ENCODE measurements around the gene GRID2. TPM values are rescaled to one million over a fixed set of nuclear protein-coding genes. Genes with fewer than 3 reads are reported as not detected.

The GRID2 gene
- total RNA-seq: not detected in 2 replicates

GRCh38 chr4:92303621-92304027, at the start of gene GRID2:
Gene GRID2, plus strand, starts transcription at chr4:92303966.
- H3K4me2 ChIP-seq (ENCODE audit: insufficient read depth, low read length): peak within 1 kb of the TSS; percentile 58
- no peaks in the 10 kb centered on the region for H4K20me1 ChIP-seq (ENCODE audit: insufficient read depth, low read length)
- peak within 1 kb of the TSS; percentile 22 for H2AFZ ChIP-seq (ENCODE audit: low read length)
- peak within 1 kb of the TSS; percentile 19 for H3K4me3 ChIP-seq (ENCODE audit: insufficient read depth, low read length)
- H3K36me3 ChIP-seq (ENCODE audit: insufficient read depth, low read length): no peaks in the 10 kb centered on the region
- H3K27ac ChIP-seq (ENCODE audit: low read depth, low read length): no peak within 1 kb of the TSS
- H3K79me2 ChIP-seq (ENCODE audit: insufficient read depth, low read length): no peaks in the 10 kb centered on the region
- peak; percentile 71 for DNase-seq (ENCODE audit: insufficient read length, low spot score, missing footprints)
- H3K9me3 ChIP-seq (ENCODE audit: low read depth, low read length): no peaks in the 10 kb centered on the region
- peaks cover 44% of the 10 kb centered on the region for H3K27me3 ChIP-seq (ENCODE audit: insufficient read depth, low read length)
- H3K4me1 ChIP-seq (ENCODE audit: insufficient read depth, low read length): no peaks in the 10 kb centered on the region
- TF ChIP-seq CTCF (IDR thresholded peaks at IDR 0.05; ENCODE audit: extremely low read depth, low read depth, low read length): no peak

DNA sequence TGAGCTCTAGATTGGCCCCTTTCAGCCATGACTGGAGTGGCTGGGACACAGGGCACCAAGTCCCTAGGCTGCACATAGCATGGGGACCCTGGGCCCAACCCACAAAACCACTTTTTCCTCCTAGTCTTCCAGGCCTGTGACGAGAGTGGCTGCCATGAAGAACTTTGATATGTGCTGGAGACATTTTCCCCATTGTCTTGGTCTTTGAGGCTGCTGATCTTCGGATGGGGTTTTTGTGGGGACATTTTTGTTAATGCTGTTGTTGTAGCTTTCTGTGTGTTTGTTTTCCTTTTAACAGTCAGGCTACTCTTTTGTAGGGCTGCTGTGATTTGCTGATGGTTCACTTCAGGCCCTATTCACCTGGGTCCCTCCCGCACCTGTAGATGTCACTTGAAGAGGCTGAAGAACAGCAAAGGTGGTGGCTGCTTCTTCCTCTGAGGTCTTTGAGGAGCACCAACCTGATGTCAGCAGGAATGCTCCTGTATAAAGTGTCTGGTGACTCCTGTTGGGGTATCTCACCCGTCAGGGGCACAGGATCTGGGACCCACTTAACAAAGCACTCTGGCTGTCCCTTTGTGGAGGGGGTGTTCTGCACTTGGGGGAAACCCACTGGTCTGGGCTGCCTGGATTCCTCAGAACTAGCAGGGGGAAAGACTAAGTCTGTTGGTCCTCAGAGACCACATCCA, 49.6 kb upstream of the GRID2 start:
- DNase-seq (ENCODE audit: insufficient read length, low spot score, missing footprints): no peak
- TF ChIP-seq CTCF (IDR thresholded peaks at IDR 0.05; ENCODE audit: extremely low read depth, low read depth, low read length): no peak
- Histone ChIP-seq H4K20me1 (ENCODE audit: insufficient read depth, low read length) (no peaks in the 10 kb centered on the region), H3K79me2 (ENCODE audit: insufficient read depth, low read length) (no peaks in the 10 kb centered on the region), H3K27me3 (ENCODE audit: insufficient read depth, low read length) (no peaks in the 10 kb centered on the region), H3K27ac (ENCODE audit: low read depth, low read length) (no peak overlapping the region), H3K4me3 (ENCODE audit: insufficient read depth, low read length) (no peak overlapping the region), H3K4me2 (ENCODE audit: insufficient read depth, low read length) (no peak overlapping the region), H3K4me1 (ENCODE audit: insufficient read depth, low read length) (no peaks in the 10 kb centered on the region), H3K9me3 (ENCODE audit: low read depth, low read length) (no peaks in the 10 kb centered on the region), H3K36me3 (ENCODE audit: insufficient read depth, low read length) (no peaks in the 10 kb centered on the region), H2AFZ (ENCODE audit: low read length) (no peak overlapping the region)

- H4K20me1 ChIP-seq (ENCODE audit: insufficient read depth, low read length): no peaks in the 10 kb centered on the region
- no peak for DNase-seq (ENCODE audit: insufficient read length, low spot score, missing footprints)
- H3K79me2 ChIP-seq (ENCODE audit: insufficient read depth, low read length): no peaks in the 10 kb centered on the region
- H3K27me3 ChIP-seq (ENCODE audit: insufficient read depth, low read length): no peaks in the 10 kb centered on the region
- no peak overlapping the region for H2AFZ ChIP-seq (ENCODE audit: low read length)
- no peak overlapping the region for H3K27ac ChIP-seq (ENCODE audit: low read depth, low read length)
- no peak overlapping the region for H3K4me2 ChIP-seq (ENCODE audit: insufficient read depth, low read length)
- no peaks in the 10 kb centered on the region for H3K9me3 ChIP-seq (ENCODE audit: low read depth, low read length)
- H3K4me3 ChIP-seq (ENCODE audit: insufficient read depth, low read length): no peak overlapping the region
- no peaks in the 10 kb centered on the region for H3K36me3 ChIP-seq (ENCODE audit: insufficient read depth, low read length)
- no peaks in the 10 kb centered on the region for H3K4me1 ChIP-seq (ENCODE audit: insufficient read depth, low read length)
- TF ChIP-seq CTCF (IDR thresholded peaks at IDR 0.05; ENCODE audit: extremely low read depth, low read depth, low read length): no peak
Measured at GRCh38 chr4:92254767-92255442, 48.9 kb upstream of the GRID2 start.

DNA sequence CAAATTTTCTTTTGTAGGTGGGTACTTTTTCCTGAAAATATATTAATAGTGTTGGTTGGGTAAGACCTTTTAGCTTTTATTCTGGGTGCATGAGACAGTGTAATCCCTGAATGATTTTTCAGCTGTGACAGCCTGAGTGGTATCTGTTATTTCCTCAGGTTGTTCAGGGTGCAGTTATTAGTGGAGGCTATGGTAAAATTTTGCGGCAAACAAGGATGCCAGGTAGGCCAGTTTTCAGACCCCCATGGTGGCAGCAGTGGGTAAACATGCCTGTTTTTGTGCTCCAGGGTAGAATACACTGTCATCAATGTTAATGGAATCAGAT, 47.9 kb upstream of the GRID2 start:
- no peaks in the 10 kb centered on the region for H3K9me3 ChIP-seq (ENCODE audit: low read depth, low read length)
- no peaks in the 10 kb centered on the region for H3K27me3 ChIP-seq (ENCODE audit: insufficient read depth, low read length)
- H4K20me1 ChIP-seq (ENCODE audit: insufficient read depth, low read length): no peaks in the 10 kb centered on the region
- no peak for TF ChIP-seq CTCF (IDR thresholded peaks at IDR 0.05; ENCODE audit: extremely low read depth, low read depth, low read length)
- H3K4me2 ChIP-seq (ENCODE audit: insufficient read depth, low read length): no peak overlapping the region
- no peak overlapping the region for H3K27ac ChIP-seq (ENCODE audit: low read depth, low read length)
- DNase-seq (ENCODE audit: insufficient read length, low spot score, missing footprints): no peak
- no peaks in the 10 kb centered on the region for H3K79me2 ChIP-seq (ENCODE audit: insufficient read depth, low read length)
- no peaks in the 10 kb centered on the region for H3K4me1 ChIP-seq (ENCODE audit: insufficient read depth, low read length)
- no peak overlapping the region for H3K4me3 ChIP-seq (ENCODE audit: insufficient read depth, low read length)
- no peaks in the 10 kb centered on the region for H3K36me3 ChIP-seq (ENCODE audit: insufficient read depth, low read length)
- H2AFZ ChIP-seq (ENCODE audit: low read length): no peak overlapping the region
